Ectodermal cell (in vitro differentiated cells): ENCODE results near the gene LETM1.

Source experiments
- H3K27ac ChIP-seq: 2 replicates; pipeline ENCODE4 v1.7.0; 2013; ENCODE audit warnings: mild to moderate bottlenecking, low read depth, low read length; ENCODE audit not compliant: insufficient read depth, poor library complexity, severe bottlenecking
- H3K27me3 ChIP-seq: 2 replicates; pipeline ENCODE4 v1.7.0; 2013; ENCODE audit warnings: mild to moderate bottlenecking, low read length; ENCODE audit not compliant: insufficient read depth, control insufficient read depth, poor library complexity, severe bottlenecking
- H3K36me3 ChIP-seq: one replicate; pipeline ENCODE4 v1.7.0; 2013; ENCODE audit warnings: low read length; ENCODE audit not compliant: control insufficient read depth, insufficient read depth
- H3K4me1 ChIP-seq: one replicate; pipeline ENCODE4 v1.7.0; 2013; ENCODE audit warnings: low read length; ENCODE audit not compliant: control insufficient read depth, insufficient read depth
- H3K4me3 ChIP-seq: 2 replicates; pipeline ENCODE4 v1.7.0; 2013; ENCODE audit warnings: low read depth, low read length, control low read depth; ENCODE audit not compliant: insufficient read depth
- H3K9me3 ChIP-seq: 2 replicates; pipeline ENCODE4 v1.7.0; 2013; ENCODE audit warnings: mild to moderate bottlenecking, low read length, moderate library complexity; ENCODE audit not compliant: control insufficient read depth
- WGBS, 2 experiments: methylation state at CpG; one replicate each; pipeline ENCODE4 v1.1.7; 2013; ENCODE audit warnings: missing lambda C conversion rate in 2 of 2; 5-methylcytosine and 5-hydroxymethylcytosine counted together

The LETM1 gene

GRCh38 chr4:1873776-1874175 is 17.8 kb upstream of the LETM1 start:
- H3K27ac ChIP-seq = no peak overlapping the region
- peaks cover 13% of the 10 kb centered on the region for H3K4me1 ChIP-seq
- no peaks in the 10 kb centered on the region for H3K36me3 ChIP-seq
- H3K9me3 ChIP-seq = no peaks in the 10 kb centered on the region
- H3K27me3 ChIP-seq = peaks cover 11% of the 10 kb centered on the region
- WGBS, 2 experiments = 81 to 90% methylated on average over 3 of the region's 3 CpGs
- peak overlapping the region; percentile 11 for H3K4me3 ChIP-seq

GRCh38 chr4:1873291-1873690 is 17.3 kb upstream of the LETM1 start:
- peaks cover 13% of the 10 kb centered on the region for H3K4me1 ChIP-seq
- no peak overlapping the region for H3K27ac ChIP-seq
- H3K27me3 ChIP-seq = peaks cover 16% of the 10 kb centered on the region
- H3K4me3 ChIP-seq = peak overlapping the region; percentile 11
- no peaks in the 10 kb centered on the region for H3K9me3 ChIP-seq
- no peaks in the 10 kb centered on the region for H3K36me3 ChIP-seq
- WGBS, 2 experiments = 95 to 96% methylated on average over 4 of the region's 4 CpGs

- peaks cover 13% of the 10 kb centered on the region for H3K4me1 ChIP-seq
- no peaks in the 10 kb centered on the region for H3K36me3 ChIP-seq
- H3K4me3 ChIP-seq = peak overlapping the region; percentile 96
- no peak overlapping the region for H3K27ac ChIP-seq
- 72 to 91% methylated on average over 2 to 3 of the region's 3 CpGs for WGBS, 2 experiments
- no peaks in the 10 kb centered on the region for H3K9me3 ChIP-seq
- peaks cover 19% of the 10 kb centered on the region for H3K27me3 ChIP-seq
These were observed 16.9 kb upstream of the LETM1 start for GRCh38 chr4:1872870-1873269.

GRCh38 chr4:1871471-1872021 is 15.6 kb upstream of the LETM1 start:
- WGBS, 2 experiments = 1% methylated on average over 79 of the region's 79 CpGs
- no peaks in the 10 kb centered on the region for H3K36me3 ChIP-seq
- peaks cover 28% of the 10 kb centered on the region for H3K27me3 ChIP-seq
- no peaks in the 10 kb centered on the region for H3K9me3 ChIP-seq
- H3K27ac ChIP-seq = peak overlapping the region; percentile 92
- peak overlapping the region; percentile 96 for H3K4me3 ChIP-seq
- H3K4me1 ChIP-seq = peaks cover 14% of the 10 kb centered on the region

- H3K36me3 ChIP-seq = no peaks in the 10 kb centered on the region
- no peaks in the 10 kb centered on the region for H3K9me3 ChIP-seq
- H3K4me3 ChIP-seq = peak within 1 kb of the TSS; percentile 96
- H3K4me1 ChIP-seq = peaks cover 19% of the 10 kb centered on the region
- H3K27ac ChIP-seq = peak within 1 kb of the TSS; percentile 92
- peaks cover 35% of the 10 kb centered on the region for H3K27me3 ChIP-seq
- 0% methylated on average over 155 of the region's 155 CpGs for WGBS, 2 experiments
These were observed 14.9 kb upstream of the LETM1 start, which contains the start of gene NSD2 for GRCh38 chr4:1870578-1871443. Gene NSD2 (plus strand): TSS chr4:1871393. CDS start chr4:1900655, 29,262 bp downstream.

- Histone ChIP-seq H3K4me3 (peak overlapping the region; percentile 64), H3K36me3 (no peaks in the 10 kb centered on the region)
- 1% methylated on average over 22 of the region's 22 CpGs for WGBS, 2 experiments
These were observed 14.3 kb upstream of the LETM1 start for GRCh38 chr4:1870328-1870577.

GRCh38 chr4:1869530-1870327 is 13.8 kb upstream of the LETM1 start:
- no peaks in the 10 kb centered on the region for H3K36me3 ChIP-seq
- peaks cover 22% of the 10 kb centered on the region for H3K4me1 ChIP-seq
- WGBS, 2 experiments = 42 to 44% methylated on average over 19 of the region's 19 CpGs
- peaks cover 35% of the 10 kb centered on the region for H3K27me3 ChIP-seq
- H3K9me3 ChIP-seq = no peaks in the 10 kb centered on the region
- H3K27ac ChIP-seq = no peak overlapping the region
- peak overlapping the region; percentile 64 for H3K4me3 ChIP-seq

More at GRCh38 chr4:1870328-1870577, 14.3 kb upstream of the LETM1 start:
- Histone ChIP-seq H3K4me1 (peaks cover 19% of the 10 kb centered on the region), H3K27me3 (peaks cover 35% of the 10 kb centered on the region), H3K27ac (peak overlapping the region; percentile 92), H3K9me3 (no peaks in the 10 kb centered on the region)

GRCh38 chr4:1868912-1869311 is 13.0 kb upstream of the LETM1 start:
- 90 to 92% methylated on average over 3 of the region's 3 CpGs for WGBS, 2 experiments
- Histone ChIP-seq H3K27ac (no peak overlapping the region), H3K4me3 (no peak overlapping the region), H3K9me3 (no peaks in the 10 kb centered on the region), H3K27me3 (peaks cover 35% of the 10 kb centered on the region), H3K4me1 (peaks cover 25% of the 10 kb centered on the region), H3K36me3 (no peaks in the 10 kb centered on the region)

GRCh38 chr4:1868293-1868692 is 12.3 kb upstream of the LETM1 start:
- Histone ChIP-seq H3K9me3 (no peaks in the 10 kb centered on the region), H3K4me1 (peaks cover 27% of the 10 kb centered on the region), H3K36me3 (no peaks in the 10 kb centered on the region), H3K27me3 (peaks cover 41% of the 10 kb centered on the region), H3K27ac (no peak overlapping the region), H3K4me3 (no peak overlapping the region)
- WGBS, 2 experiments = 81 to 85% methylated on average over 5 of the region's 5 CpGs

GRCh38 chr4:1866189-1866661 is 10.3 kb upstream of the LETM1 start:
- 86 to 87% methylated on average over 7 of the region's 7 CpGs for WGBS, 2 experiments

More at GRCh38 chr4:1866189-1866661, 10.3 kb upstream of the LETM1 start:
- Histone ChIP-seq H3K9me3 (no peaks in the 10 kb centered on the region), H3K4me1 (peaks cover 30% of the 10 kb centered on the region), H3K27ac (no peak overlapping the region), H3K27me3 (peaks cover 61% of the 10 kb centered on the region), H3K36me3 (no peaks in the 10 kb centered on the region), H3K4me3 (no peak overlapping the region)
